ENCODE data around the gene ZMYM4.

Gene ZMYM4

GRCh38 chr1:35270836-35271235 is 2.3 kb downstream of the ZMYM4 start:
- no peaks in the 10 kb centered on the region for H3K36me3 ChIP-seq (ENCODE audit: control insufficient read depth in 2 of 2, insufficient read depth in 2 of 2, low read length in 2 of 2)
- no peak overlapping the region for H3K27ac ChIP-seq (ENCODE audit: low read depth in 2 of 2, low read length in 2 of 2)
- H3K4me1 ChIP-seq (ENCODE audit: control insufficient read depth in 2 of 2, insufficient read depth in 2 of 2, low read length in 2 of 2): peaks cover 2 to 6% of the 10 kb centered on the region in 2 donors
- no peak overlapping the region for H3K9ac ChIP-seq (ENCODE audit: low read depth in 1 of 2, low read length in 2 of 2)
- no peak overlapping the region for H3K4me3 ChIP-seq (ENCODE audit: low read length in 2 of 2)
- H3K27me3 ChIP-seq (ENCODE audit: control insufficient read depth in 2 of 2, insufficient read depth in 2 of 2, low read length in 2 of 2): no peaks in the 10 kb centered on the region
- no peaks in the 10 kb centered on the region for H3K9me3 ChIP-seq (ENCODE audit: control insufficient read depth in 2 of 2, low read length in 2 of 2)

- no peaks in the 10 kb centered on the region for H3K9me3 ChIP-seq (ENCODE audit: control insufficient read depth in 2 of 2, low read length in 2 of 2)
- peaks cover 2 to 6% of the 10 kb centered on the region in 2 donors for H3K4me1 ChIP-seq (ENCODE audit: control insufficient read depth in 2 of 2, insufficient read depth in 2 of 2, low read length in 2 of 2)
- no peak overlapping the region for H3K27ac ChIP-seq (ENCODE audit: low read depth in 2 of 2, low read length in 2 of 2)
- no peak overlapping the region for H3K9ac ChIP-seq (ENCODE audit: low read depth in 1 of 2, low read length in 2 of 2)
- peaks cover 3 to 5% of the 10 kb centered on the region in 2 donors for H3K36me3 ChIP-seq (ENCODE audit: control insufficient read depth in 2 of 2, insufficient read depth in 2 of 2, low read length in 2 of 2)
- H3K27me3 ChIP-seq (ENCODE audit: control insufficient read depth in 2 of 2, insufficient read depth in 2 of 2, low read length in 2 of 2): no peaks in the 10 kb centered on the region
- no peak overlapping the region for H3K4me3 ChIP-seq (ENCODE audit: low read length in 2 of 2)
Observed at GRCh38 chr1:35274197-35274596, 5.7 kb downstream of the ZMYM4 start.

- Histone ChIP-seq H3K9ac (ENCODE audit: low read depth in 1 of 2, low read length in 2 of 2) (no peak overlapping the region), H3K27ac (ENCODE audit: low read depth in 2 of 2, low read length in 2 of 2) (no peak overlapping the region), H3K4me3 (ENCODE audit: low read length in 2 of 2) (no peak overlapping the region), H3K27me3 (ENCODE audit: control insufficient read depth in 2 of 2, insufficient read depth in 2 of 2, low read length in 2 of 2) (no peaks in the 10 kb centered on the region), H3K36me3 (ENCODE audit: control insufficient read depth in 2 of 2, insufficient read depth in 2 of 2, low read length in 2 of 2) (peaks cover 3 to 5% of the 10 kb centered on the region in 2 donors), H3K9me3 (ENCODE audit: control insufficient read depth in 2 of 2, low read length in 2 of 2) (no peaks in the 10 kb centered on the region), H3K4me1 (ENCODE audit: control insufficient read depth in 2 of 2, insufficient read depth in 2 of 2, low read length in 2 of 2) (no peaks in the 10 kb centered on the region)
Observed at GRCh38 chr1:35278886-35279554, 10.5 kb downstream of the ZMYM4 start.

DNA sequence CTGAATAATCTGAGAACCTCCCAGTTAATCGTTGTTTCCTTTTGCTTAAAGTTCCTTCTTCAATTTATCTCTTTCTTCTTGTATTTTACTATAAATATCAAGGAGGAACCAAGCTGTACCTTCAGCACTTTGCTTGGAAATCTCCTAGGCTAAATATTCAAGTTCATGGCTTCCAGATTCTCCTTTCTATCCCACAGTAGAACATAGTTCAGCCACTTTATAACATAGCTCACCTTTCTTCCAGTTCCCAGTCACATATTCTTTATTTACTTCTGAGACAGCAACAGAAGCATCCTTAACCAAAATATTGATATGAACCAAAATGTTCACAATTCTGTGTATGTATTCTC is 11.0 kb downstream of the ZMYM4 start:
- Histone ChIP-seq H3K27me3 (ENCODE audit: control insufficient read depth in 2 of 2, insufficient read depth in 2 of 2, low read length in 2 of 2) (no peaks in the 10 kb centered on the region), H3K4me3 (ENCODE audit: low read length in 2 of 2) (no peak overlapping the region), H3K36me3 (ENCODE audit: control insufficient read depth in 2 of 2, insufficient read depth in 2 of 2, low read length in 2 of 2) (peaks cover 3 to 5% of the 10 kb centered on the region in 2 donors), H3K9ac (ENCODE audit: low read depth in 1 of 2, low read length in 2 of 2) (no peak overlapping the region), H3K9me3 (ENCODE audit: control insufficient read depth in 2 of 2, low read length in 2 of 2) (no peaks in the 10 kb centered on the region), H3K4me1 (ENCODE audit: control insufficient read depth in 2 of 2, insufficient read depth in 2 of 2, low read length in 2 of 2) (no peaks in the 10 kb centered on the region), H3K27ac (ENCODE audit: low read depth in 2 of 2, low read length in 2 of 2) (no peak overlapping the region)

DNA sequence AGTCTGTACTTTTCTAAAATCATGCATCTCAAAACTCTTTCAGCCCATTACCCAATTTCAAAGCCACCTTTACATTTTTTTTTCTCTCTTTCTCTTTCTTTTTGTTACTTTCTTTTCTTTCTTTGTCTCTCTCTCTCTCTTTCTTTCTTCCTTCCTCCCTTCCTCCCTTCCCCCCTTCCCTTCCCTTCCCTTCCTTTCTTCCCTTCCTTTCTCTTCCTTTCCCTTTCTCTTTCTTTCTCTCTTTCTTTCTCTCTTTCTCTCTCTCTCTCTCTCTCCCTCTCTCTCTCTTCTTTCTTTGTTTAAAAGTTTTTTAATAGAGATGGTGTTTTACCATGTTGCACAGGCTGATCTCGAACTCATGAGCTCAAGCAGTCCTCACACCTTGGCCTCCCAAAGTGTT is 11.5 kb downstream of the ZMYM4 start:
- Histone ChIP-seq H3K9ac (ENCODE audit: low read depth in 1 of 2, low read length in 2 of 2) (no peak overlapping the region), H3K4me3 (ENCODE audit: low read length in 2 of 2) (no peak overlapping the region), H3K4me1 (ENCODE audit: control insufficient read depth in 2 of 2, insufficient read depth in 2 of 2, low read length in 2 of 2) (no peaks in the 10 kb centered on the region), H3K9me3 (ENCODE audit: control insufficient read depth in 2 of 2, low read length in 2 of 2) (no peaks in the 10 kb centered on the region), H3K27me3 (ENCODE audit: control insufficient read depth in 2 of 2, insufficient read depth in 2 of 2, low read length in 2 of 2) (no peaks in the 10 kb centered on the region), H3K36me3 (ENCODE audit: control insufficient read depth in 2 of 2, insufficient read depth in 2 of 2, low read length in 2 of 2) (peaks cover 3 to 5% of the 10 kb centered on the region in 2 donors), H3K27ac (ENCODE audit: low read depth in 2 of 2, low read length in 2 of 2) (no peak overlapping the region)

- Histone ChIP-seq H3K9me3 (ENCODE audit: control insufficient read depth in 2 of 2, low read length in 2 of 2) (no peaks in the 10 kb centered on the region), H3K27me3 (ENCODE audit: control insufficient read depth in 2 of 2, insufficient read depth in 2 of 2, low read length in 2 of 2) (no peaks in the 10 kb centered on the region), H3K4me1 (ENCODE audit: control insufficient read depth in 2 of 2, insufficient read depth in 2 of 2, low read length in 2 of 2) (no peaks in the 10 kb centered on the region), H3K9ac (ENCODE audit: low read depth in 1 of 2, low read length in 2 of 2) (no peak overlapping the region), H3K4me3 (ENCODE audit: low read length in 2 of 2) (no peak overlapping the region), H3K27ac (ENCODE audit: low read depth in 2 of 2, low read length in 2 of 2) (no peak overlapping the region), H3K36me3 (ENCODE audit: control insufficient read depth in 2 of 2, insufficient read depth in 2 of 2, low read length in 2 of 2) (peaks cover 3 to 5% of the 10 kb centered on the region in 2 donors)
Observed at GRCh38 chr1:35281565-35281964, 13.1 kb downstream of the ZMYM4 start.

GRCh38 chr1:35282172-35282571 is 13.7 kb downstream of the ZMYM4 start:
- no peak overlapping the region for H3K4me3 ChIP-seq (ENCODE audit: low read length in 2 of 2)

GRCh38 chr1:35284852-35285251 is 16.3 kb downstream of the ZMYM4 start:
- H3K27ac ChIP-seq (ENCODE audit: low read depth in 2 of 2, low read length in 2 of 2): no peak overlapping the region
- H3K4me3 ChIP-seq (ENCODE audit: low read length in 2 of 2): no peak overlapping the region
- H3K9me3 ChIP-seq (ENCODE audit: control insufficient read depth in 2 of 2, low read length in 2 of 2): no peaks in the 10 kb centered on the region
- H3K9ac ChIP-seq (ENCODE audit: low read depth in 1 of 2, low read length in 2 of 2): no peak overlapping the region
- peaks cover 0 to 2% of the 10 kb centered on the region in 2 donors for H3K4me1 ChIP-seq (ENCODE audit: control insufficient read depth in 2 of 2, insufficient read depth in 2 of 2, low read length in 2 of 2)
- H3K36me3 ChIP-seq (ENCODE audit: control insufficient read depth in 2 of 2, insufficient read depth in 2 of 2, low read length in 2 of 2): no peaks in the 10 kb centered on the region
- no peaks in the 10 kb centered on the region for H3K27me3 ChIP-seq (ENCODE audit: control insufficient read depth in 2 of 2, insufficient read depth in 2 of 2, low read length in 2 of 2)

More at GRCh38 chr1:35282172-35282571, 13.7 kb downstream of the ZMYM4 start:
- Histone ChIP-seq H3K9ac (ENCODE audit: low read depth in 1 of 2, low read length in 2 of 2) (no peak overlapping the region), H3K36me3 (ENCODE audit: control insufficient read depth in 2 of 2, insufficient read depth in 2 of 2, low read length in 2 of 2) (peaks cover 3 to 5% of the 10 kb centered on the region in 2 donors), H3K27me3 (ENCODE audit: control insufficient read depth in 2 of 2, insufficient read depth in 2 of 2, low read length in 2 of 2) (no peaks in the 10 kb centered on the region), H3K27ac (ENCODE audit: low read depth in 2 of 2, low read length in 2 of 2) (no peak overlapping the region), H3K9me3 (ENCODE audit: control insufficient read depth in 2 of 2, low read length in 2 of 2) (no peaks in the 10 kb centered on the region), H3K4me1 (ENCODE audit: control insufficient read depth in 2 of 2, insufficient read depth in 2 of 2, low read length in 2 of 2) (no peaks in the 10 kb centered on the region)

GRCh38 chr1:35285771-35286606 is 17.5 kb downstream of the ZMYM4 start:
- Histone ChIP-seq H3K9ac (ENCODE audit: low read depth in 1 of 2, low read length in 2 of 2) (no peak overlapping the region), H3K4me3 (ENCODE audit: low read length in 2 of 2) (no peak overlapping the region), H3K36me3 (ENCODE audit: control insufficient read depth in 2 of 2, insufficient read depth in 2 of 2, low read length in 2 of 2) (no peaks in the 10 kb centered on the region), H3K4me1 (ENCODE audit: control insufficient read depth in 2 of 2, insufficient read depth in 2 of 2, low read length in 2 of 2) (peaks cover 0 to 2% of the 10 kb centered on the region in 2 donors), H3K27me3 (ENCODE audit: control insufficient read depth in 2 of 2, insufficient read depth in 2 of 2, low read length in 2 of 2) (no peaks in the 10 kb centered on the region), H3K27ac (ENCODE audit: low read depth in 2 of 2, low read length in 2 of 2) (no peak overlapping the region), H3K9me3 (ENCODE audit: control insufficient read depth in 2 of 2, low read length in 2 of 2) (no peaks in the 10 kb centered on the region)

DNA sequence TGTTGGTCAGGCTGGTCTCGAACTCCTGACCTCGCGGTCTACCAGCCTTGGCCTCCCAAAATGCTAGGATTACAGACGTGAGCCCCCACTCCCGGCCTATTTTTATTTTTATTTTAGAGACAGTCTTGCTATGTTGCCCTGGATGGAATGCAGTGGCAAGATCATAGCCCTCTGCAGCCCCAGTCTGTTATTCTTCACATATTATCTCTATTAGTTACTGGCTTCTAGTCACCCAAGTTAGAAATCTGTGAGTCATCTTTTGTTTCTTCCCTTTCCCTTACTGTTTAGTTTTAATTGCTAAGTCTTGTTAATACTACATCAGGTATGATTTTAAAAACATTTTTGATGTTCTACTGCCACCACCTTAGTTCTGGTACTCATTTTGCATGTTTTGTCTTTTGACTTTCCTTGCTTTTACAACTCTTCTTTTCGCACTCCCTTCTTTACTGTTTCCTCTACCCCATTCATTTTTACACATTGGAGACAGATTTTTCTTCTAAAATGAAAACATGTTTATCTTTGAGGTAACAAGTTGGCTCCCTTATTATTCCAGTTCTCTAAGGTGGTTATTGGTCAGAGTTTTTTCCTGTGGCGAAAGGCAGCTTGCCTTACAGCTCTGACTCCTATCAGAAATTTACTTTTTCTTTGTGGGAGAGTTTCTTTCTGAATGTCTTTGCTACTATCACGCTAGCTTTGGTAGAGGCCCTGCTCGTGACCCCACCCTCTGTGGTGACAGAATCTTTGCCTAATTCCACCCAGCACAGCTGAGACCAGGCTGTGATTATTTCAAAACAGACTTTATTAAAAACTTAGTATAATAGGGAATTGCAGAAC is 19.5 kb downstream of the ZMYM4 start:
- no peaks in the 10 kb centered on the region for H3K27me3 ChIP-seq (ENCODE audit: control insufficient read depth in 2 of 2, insufficient read depth in 2 of 2, low read length in 2 of 2)
- no peak overlapping the region for H3K27ac ChIP-seq (ENCODE audit: low read depth in 2 of 2, low read length in 2 of 2)
- peaks cover 0 to 7% of the 10 kb centered on the region in 2 donors for H3K36me3 ChIP-seq (ENCODE audit: control insufficient read depth in 2 of 2, insufficient read depth in 2 of 2, low read length in 2 of 2)
- peaks cover 0 to 2% of the 10 kb centered on the region in 2 donors for H3K4me1 ChIP-seq (ENCODE audit: control insufficient read depth in 2 of 2, insufficient read depth in 2 of 2, low read length in 2 of 2)
- no peak overlapping the region for H3K4me3 ChIP-seq (ENCODE audit: low read length in 2 of 2)
- H3K9me3 ChIP-seq (ENCODE audit: control insufficient read depth in 2 of 2, low read length in 2 of 2): no peaks in the 10 kb centered on the region
- no peak overlapping the region for H3K9ac ChIP-seq (ENCODE audit: low read depth in 1 of 2, low read length in 2 of 2)
